Breast epithelium (tissue), 3 donors: ENCODE results near the gene PTPN9.

Source experiments
- CTCF ChIP-seq, 3 donors: fragments of 450-650 bp; IDR thresholded peaks; one replicate each; pipeline ENCODE4 v1.5.1; 2016 to 2017; ENCODE audit warnings: antibody characterized with exemption in 3 of 3, mild to moderate bottlenecking in 3 of 3, moderate library complexity in 3 of 3
- POLR2A ChIP-seq: fragments of 450-650 bp; IDR thresholded peaks from one replicate; pipeline ENCODE4 v1.6.1; 2016; ENCODE audit warnings: antibody characterized with exemption, mild to moderate bottlenecking, moderate library complexity
- POLR2AphosphoS5 ChIP-seq, 3 donors: sonication (generic); formaldehyde crosslinking; IDR thresholded peaks; one replicate each; pipeline ENCODE4 v1.6.1; 2017; ENCODE audit warnings: antibody characterized with exemption in 3 of 3

GRCh38 chr15:75431270-75431669 lies 147.8 kb downstream of the PTPN9 start:
- no peak for TF ChIP-seq CTCF (IDR thresholded peaks at IDR 0.05)
- TF ChIP-seq POLR2AphosphoS5 (IDR thresholded peaks at IDR 0.05), result no peak
- TF ChIP-seq POLR2A, result no peak
